Fibroblast of skin of left biceps (primary cell): Measurements from ENCODE around the gene PPP1R16B.

Experiments used
- DNase-seq, 2 experiments: peaks; one replicate each; pipeline ENCODE4 v3.0.0-alpha.2; 2013; ENCODE audit warnings: low read depth in 2 of 2

PPP1R16B gene

DNA sequence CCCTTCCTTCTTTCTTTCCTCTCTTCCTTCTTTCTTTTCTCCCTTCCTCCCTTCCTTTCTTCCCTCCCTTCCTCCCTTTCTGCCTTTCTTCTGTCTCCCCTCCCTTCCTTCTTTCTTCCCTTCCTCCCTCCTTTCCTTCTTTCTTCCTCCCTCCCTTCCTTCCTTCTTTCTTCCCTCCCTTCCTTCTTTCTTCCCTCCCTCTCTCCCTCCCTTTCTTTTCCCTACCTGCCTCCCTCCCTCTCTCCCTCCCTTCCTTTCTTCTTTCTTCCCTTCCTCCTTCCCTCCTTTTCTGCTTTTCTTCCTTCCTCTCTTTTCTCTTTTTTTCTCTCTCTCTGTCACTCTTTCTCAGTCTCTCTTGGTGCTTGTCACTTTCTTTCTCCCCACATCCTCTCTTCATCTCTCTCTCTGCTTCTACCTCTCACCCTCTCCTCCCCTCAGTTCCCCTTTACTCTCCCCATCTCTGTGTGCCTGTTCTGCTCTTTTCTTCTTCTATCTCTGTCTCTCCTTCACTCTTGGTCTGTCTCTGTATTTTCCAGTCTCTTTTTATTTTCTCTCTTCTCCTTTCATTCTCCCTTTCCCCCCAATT lies 90.6 kb downstream of the PPP1R16B start:
- no peak for DNase-seq

- DNase-seq, result no peak
These were observed 91.8 kb downstream of the PPP1R16B start for GRCh38 chr20:38897267-38897666.

DNA sequence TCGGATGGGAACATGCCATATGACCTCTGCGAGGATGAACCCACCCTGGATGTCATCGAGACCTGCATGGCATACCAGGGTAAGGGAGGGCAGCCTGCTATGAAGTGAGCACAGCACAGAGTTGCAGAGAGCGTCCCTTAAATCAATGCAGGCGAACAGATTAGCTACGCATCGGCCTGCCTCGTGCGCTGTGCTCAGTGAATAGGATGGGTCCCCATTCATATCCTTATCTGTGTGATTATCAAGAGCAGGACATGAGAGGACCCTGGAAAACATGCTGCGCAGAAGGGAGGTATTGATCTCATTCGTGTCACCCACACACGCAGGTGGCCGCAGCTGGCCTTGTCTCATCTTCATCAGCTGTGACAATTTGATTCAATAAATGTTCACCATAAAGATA lies 95.1 kb downstream of the PPP1R16B start:
- no peak for DNase-seq

DNA sequence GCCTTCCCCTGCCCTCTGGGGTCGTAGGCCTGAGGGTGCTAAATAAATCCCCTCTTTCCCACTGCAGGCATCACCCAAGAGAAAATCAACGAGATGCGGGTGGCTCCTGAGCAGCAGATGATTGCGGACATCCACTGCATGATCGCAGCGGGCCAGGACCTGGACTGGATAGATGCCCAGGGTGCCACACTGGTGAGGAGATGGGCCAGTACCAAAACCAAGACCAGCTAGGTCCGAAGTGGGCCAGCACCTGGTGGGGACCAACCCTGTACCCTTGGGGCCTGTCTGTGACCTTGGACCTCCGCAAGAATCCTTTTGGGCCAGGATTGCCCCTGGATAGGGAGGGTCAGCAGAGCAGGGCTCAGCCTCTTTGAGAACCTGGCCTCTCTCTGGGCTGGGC lies 97.1 kb downstream of the PPP1R16B start:
- DNase-seq, result no peak

DNA sequence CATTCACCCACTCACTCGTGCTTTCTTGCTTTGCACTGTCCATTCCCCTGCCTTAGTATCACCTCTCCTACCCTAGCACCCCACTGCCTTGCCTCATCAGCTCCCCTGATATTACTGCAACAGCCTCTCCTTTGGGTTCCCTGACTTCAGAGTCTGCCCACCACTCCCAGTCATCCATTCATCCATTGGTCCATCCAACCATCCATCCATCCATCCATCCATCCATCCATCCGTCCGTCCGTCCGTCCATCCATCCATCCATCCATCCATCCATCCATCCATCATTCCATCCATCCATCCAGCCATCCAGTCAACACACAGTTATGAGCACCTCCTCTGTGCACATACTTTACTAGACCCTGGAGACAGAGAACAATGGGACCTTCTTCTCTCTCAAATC lies 97.8 kb downstream of the PPP1R16B start:
- DNase-seq, result no peak

DNA sequence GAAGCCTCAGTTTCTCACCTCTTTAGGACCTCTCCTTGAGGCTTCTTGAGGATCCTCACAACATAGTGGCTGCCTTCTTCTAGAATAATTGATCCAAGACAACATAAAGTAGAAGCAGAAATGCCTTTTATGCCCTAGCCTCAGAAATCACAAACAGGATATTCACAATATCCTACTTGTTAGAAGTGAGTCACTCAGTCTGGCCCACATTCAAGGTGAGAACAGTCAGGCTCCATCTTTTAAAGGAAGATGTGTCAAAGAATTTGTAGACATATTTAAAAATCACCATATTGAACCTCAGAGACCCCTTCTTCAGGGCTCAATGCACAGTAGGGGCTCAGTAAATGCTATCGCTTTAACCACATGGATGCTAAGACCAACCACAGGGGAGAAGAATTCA lies 99.9 kb downstream of the PPP1R16B start:
- DNase-seq, result no peak

GRCh38 chr20:38907918-38908677 lies 102.6 kb downstream of the PPP1R16B start:
- no peak for DNase-seq

- no peak for DNase-seq
These were observed 109.9 kb downstream of the PPP1R16B start for GRCh38 chr20:38915355-38915754.

DNA sequence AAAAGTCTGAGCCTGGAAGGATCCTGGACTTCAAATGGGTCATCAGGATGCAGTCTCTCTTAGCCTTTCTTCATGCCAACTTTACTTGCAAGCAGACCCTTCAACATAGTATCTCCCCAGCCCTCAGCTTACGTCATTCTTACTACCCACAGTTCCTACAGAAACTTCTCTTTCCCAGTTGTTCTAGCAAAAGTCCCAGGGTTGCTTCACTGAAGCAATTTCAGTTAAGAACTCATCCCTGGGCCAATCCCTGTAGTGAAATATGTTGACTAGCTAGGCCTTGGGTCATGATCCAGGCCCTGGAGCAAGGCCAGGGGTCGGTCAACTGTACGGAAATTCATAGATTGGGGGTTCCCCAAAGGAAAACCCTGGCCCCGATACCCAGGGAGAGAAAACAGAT lies 112.2 kb downstream of the PPP1R16B start:
- no peak for DNase-seq

- no peak for DNase-seq
These were observed 112.7 kb downstream of the PPP1R16B start for GRCh38 chr20:38918172-38918571.

GRCh38 chr20:38919683-38920082 lies 114.2 kb downstream of the PPP1R16B start:
- DNase-seq, result no peak

- no peak for DNase-seq
These were observed 114.9 kb downstream of the PPP1R16B start for GRCh38 chr20:38920411-38920810.

- no peak for DNase-seq
These were observed 115.4 kb downstream of the PPP1R16B start for GRCh38 chr20:38920851-38921250.

DNA sequence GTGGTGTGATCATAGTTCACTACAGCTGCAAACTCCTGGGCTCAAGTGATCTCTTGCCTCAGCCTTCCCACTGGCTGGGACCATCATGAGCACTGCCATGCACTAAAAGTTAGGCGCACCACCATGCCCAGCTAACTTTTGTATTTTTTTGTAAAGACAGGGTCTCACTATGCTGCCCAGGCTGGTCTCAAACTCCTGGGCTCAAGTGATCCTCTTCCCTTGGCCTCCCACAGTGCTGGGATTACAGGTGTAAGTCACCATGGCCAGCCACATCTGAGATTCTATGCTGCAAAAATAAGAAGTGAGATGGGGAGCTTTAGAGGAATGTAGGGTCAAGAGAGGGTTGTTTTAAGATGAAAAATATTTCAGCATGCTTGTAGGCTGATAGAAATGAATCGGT lies 119.2 kb downstream of the PPP1R16B start:
- no peak for DNase-seq

GRCh38 chr20:38926142-38926933 lies 120.8 kb downstream of the PPP1R16B start, which contains the start of gene FAM83D:
TSS of gene FAM83D (plus strand) at chr20:38926417. CDS start at chr20:38926443, 26 bp downstream.
- peak; percentile 95 for DNase-seq

DNA sequence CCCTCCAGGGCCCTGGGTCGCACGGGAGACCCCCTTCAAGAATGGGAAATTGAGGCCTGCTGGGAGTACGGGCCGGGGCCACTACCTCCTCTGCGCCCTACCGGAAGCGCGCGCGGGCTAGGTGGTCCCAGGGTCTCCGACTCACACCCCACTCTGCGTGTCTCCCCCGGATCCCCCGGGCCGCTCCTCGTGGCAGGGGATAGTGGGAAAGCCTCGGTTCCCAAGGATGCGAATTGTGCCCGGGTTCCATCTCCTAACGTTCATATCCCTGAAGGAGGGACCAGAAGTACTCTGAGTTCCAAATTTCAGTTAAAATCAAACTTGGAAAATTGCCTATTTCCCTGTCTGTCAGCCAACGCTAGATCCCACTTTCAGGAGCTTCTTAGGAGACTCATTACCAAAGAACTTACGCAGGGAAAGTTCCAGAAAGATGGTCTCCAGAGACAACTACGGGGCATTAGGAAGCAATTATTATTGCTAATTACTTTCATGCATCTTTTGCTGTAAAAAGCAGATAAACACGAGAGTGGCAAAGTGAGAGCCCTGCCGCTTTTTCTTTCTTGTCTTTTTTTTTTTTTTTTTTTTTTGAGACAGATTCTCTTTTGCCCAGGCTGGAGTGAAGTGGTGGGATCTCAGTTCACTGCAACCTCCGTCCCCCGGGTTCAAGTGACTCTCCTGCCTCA lies 121.6 kb downstream of the PPP1R16B start:
- no peak for DNase-seq

- no peak for DNase-seq
These were observed 122.5 kb downstream of the PPP1R16B start for GRCh38 chr20:38927902-38928578.

DNA sequence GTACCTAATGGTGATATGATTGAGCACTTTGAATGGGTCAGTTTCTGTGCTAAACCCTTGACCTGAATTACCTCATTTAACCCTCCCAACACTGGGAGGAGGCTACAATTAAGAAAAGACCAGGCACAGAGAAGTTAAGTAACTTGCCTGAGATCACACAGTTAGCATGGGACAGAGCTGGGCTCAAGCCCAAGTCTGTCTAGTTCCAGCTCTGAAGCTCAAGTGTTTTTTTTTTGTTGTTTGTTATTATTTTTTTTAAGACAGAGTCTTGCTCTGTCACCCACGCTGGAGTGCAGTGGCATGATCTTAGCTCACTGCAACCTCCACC lies 124.7 kb downstream of the PPP1R16B start:
- no peak for DNase-seq

DNA sequence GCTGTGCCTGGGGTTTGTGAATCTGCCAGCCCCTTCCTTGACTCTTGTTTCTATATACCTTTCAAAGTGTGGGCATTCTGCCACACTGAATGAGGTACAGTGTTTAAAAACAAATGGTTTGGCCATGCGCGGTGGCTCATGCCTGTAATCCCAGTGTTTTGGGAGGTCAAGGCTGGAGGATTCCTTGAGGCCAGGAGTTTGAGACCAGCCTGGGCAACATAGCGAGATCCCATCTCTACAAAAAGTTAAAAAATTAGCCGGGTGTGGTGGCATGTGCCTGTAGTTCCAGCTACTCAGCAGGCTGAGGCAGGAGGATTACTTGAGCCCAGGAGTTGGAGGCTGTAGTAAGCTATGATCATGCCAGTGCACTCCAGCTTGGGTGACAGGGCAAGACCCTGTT lies 126.5 kb downstream of the PPP1R16B start:
- DNase-seq, result no peak

- no peak for DNase-seq
These were observed 127.1 kb downstream of the PPP1R16B start for GRCh38 chr20:38932457-38933120.

DNA sequence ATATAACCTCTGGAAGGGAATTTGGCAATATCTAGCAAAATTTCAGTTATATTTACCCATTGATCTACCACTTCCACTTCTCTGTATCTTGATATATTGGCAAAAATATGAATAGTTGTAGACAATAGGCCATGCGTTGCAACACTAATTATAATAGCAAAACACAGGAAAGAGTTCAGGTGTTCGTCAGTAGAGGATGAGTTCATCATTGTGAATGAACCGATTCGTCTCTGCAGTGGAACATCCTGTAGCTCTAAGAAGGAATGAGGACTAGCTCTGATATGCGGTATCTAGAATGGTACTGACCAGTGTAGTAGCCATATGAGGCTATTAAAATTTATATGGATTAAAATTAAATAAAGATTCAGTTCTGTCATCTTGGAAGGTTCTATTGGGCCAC lies 129.0 kb downstream of the PPP1R16B start:
- DNase-seq, result no peak
